KMS-11 (cell line): ENCODE data around the gene SH3PXD2B.

Source experiments
- H2AFZ ChIP-seq: fragments of 200-600 bp; sonication (generic); 2 replicates; pipeline ENCODE4 v1.6.1; 2016; ENCODE audit warnings: antibody characterized with exemption, mixed run types, low read depth
- H3K27ac ChIP-seq: fragments of 200-600 bp; sonication (generic); 2 replicates; pipeline ENCODE4 v1.6.1; 2016; ENCODE audit warnings: mild to moderate bottlenecking, mixed run types
- H3K27me3 ChIP-seq: fragments of 200-600 bp; sonication (generic); 2 replicates; pipeline ENCODE4 v1.6.1; 2017; ENCODE audit warnings: mild to moderate bottlenecking, low read depth, mixed run types, moderate library complexity; ENCODE audit not compliant: insufficient read depth
- H3K36me3 ChIP-seq: fragments of 200-600 bp; sonication (generic); 2 replicates; pipeline ENCODE4 v1.6.1; 2017; ENCODE audit warnings: mild to moderate bottlenecking, mixed run types; ENCODE audit not compliant: insufficient read depth
- H3K4me1 ChIP-seq: fragments of 200-600 bp; sonication (generic); 2 replicates; pipeline ENCODE4 v1.6.1; 2016; ENCODE audit warnings: mild to moderate bottlenecking, low read depth, mixed run types; ENCODE audit not compliant: poor library complexity, severe bottlenecking
- H3K4me2 ChIP-seq: fragments of 200-600 bp; sonication (generic); 2 replicates; pipeline ENCODE4 v1.7.0; 2016; ENCODE audit warnings: mild to moderate bottlenecking, mixed run types
- H3K4me3 ChIP-seq: fragments of 200-600 bp; sonication (generic); IDR thresholded peaks from 2 replicates; pipeline ENCODE4 v1.6.1; 2017; ENCODE audit warnings: low read depth, low read length, mixed read lengths; ENCODE audit not compliant: insufficient read depth
- H3K79me2 ChIP-seq: fragments of 200-600 bp; sonication (generic); 2 replicates; pipeline ENCODE4 v1.6.1; 2016; ENCODE audit warnings: low read depth, mixed run types; ENCODE audit not compliant: insufficient read depth
- H3K9ac ChIP-seq: fragments of 200-600 bp; sonication (generic); 2 replicates; pipeline ENCODE4 v1.6.1; 2016; ENCODE audit warnings: mild to moderate bottlenecking, mixed run types
- H4K20me1 ChIP-seq: fragments of 200-600 bp; sonication (generic); 2 replicates; pipeline ENCODE4 v1.6.1; 2016; ENCODE audit warnings: mild to moderate bottlenecking, mixed run types; ENCODE audit not compliant: insufficient read depth
- CTCF ChIP-seq: fragments of 200-600 bp; sonication (generic); conservative IDR thresholded peaks from 2 replicates; pipeline ENCODE4 v1.6.1; 2017; ENCODE audit warnings: low read depth, mild to moderate bottlenecking, antibody characterized with exemption, low read length, moderate library complexity, mixed read lengths

The SH3PXD2B gene

GRCh38 chr5:172421020-172421419 lies 33.3 kb downstream of the SH3PXD2B start:
- Histone ChIP-seq H3K27me3 (no peaks in the 10 kb centered on the region), H2AFZ (no peak overlapping the region), H3K36me3 (no peaks in the 10 kb centered on the region), H3K4me3 (no peak overlapping the region), H3K27ac (no peak overlapping the region), H3K9ac (no peak overlapping the region), H3K4me2 (no peak overlapping the region), H3K4me1 (no peaks in the 10 kb centered on the region), H4K20me1 (no peaks in the 10 kb centered on the region), H3K79me2 (no peaks in the 10 kb centered on the region)
- no peak for TF ChIP-seq CTCF

- Histone ChIP-seq H3K36me3 (no peaks in the 10 kb centered on the region), H2AFZ (no peak overlapping the region), H3K79me2 (no peaks in the 10 kb centered on the region), H3K27me3 (no peaks in the 10 kb centered on the region), H4K20me1 (no peaks in the 10 kb centered on the region), H3K27ac (no peak overlapping the region), H3K4me2 (no peak overlapping the region), H3K4me3 (no peak overlapping the region), H3K9ac (no peak overlapping the region), H3K4me1 (no peaks in the 10 kb centered on the region)
- TF ChIP-seq CTCF, result no peak
Observed at GRCh38 chr5:172420235-172420939, 33.9 kb downstream of the SH3PXD2B start.

GRCh38 chr5:172418862-172419814 lies 35.2 kb downstream of the SH3PXD2B start:
- H2AFZ ChIP-seq, result no peak overlapping the region
- H3K4me2 ChIP-seq, result no peak overlapping the region
- no peak for TF ChIP-seq CTCF
- no peaks in the 10 kb centered on the region for H3K4me1 ChIP-seq
- H3K27me3 ChIP-seq, result no peaks in the 10 kb centered on the region
- no peaks in the 10 kb centered on the region for H3K79me2 ChIP-seq
- no peak overlapping the region for H3K9ac ChIP-seq
- H4K20me1 ChIP-seq, result no peaks in the 10 kb centered on the region
- H3K4me3 ChIP-seq, result no peak overlapping the region
- H3K27ac ChIP-seq, result no peak overlapping the region
- H3K36me3 ChIP-seq, result no peaks in the 10 kb centered on the region

GRCh38 chr5:172417983-172418630 lies 36.2 kb downstream of the SH3PXD2B start:
- no peaks in the 10 kb centered on the region for H3K36me3 ChIP-seq

More at GRCh38 chr5:172417983-172418630, 36.2 kb downstream of the SH3PXD2B start:
- TF ChIP-seq CTCF, result no peak
- no peaks in the 10 kb centered on the region for H3K79me2 ChIP-seq
- no peak overlapping the region for H3K9ac ChIP-seq
- H3K27ac ChIP-seq, result no peak overlapping the region
- H3K27me3 ChIP-seq, result no peaks in the 10 kb centered on the region
- no peak overlapping the region for H3K4me3 ChIP-seq
- no peaks in the 10 kb centered on the region for H4K20me1 ChIP-seq
- no peaks in the 10 kb centered on the region for H3K4me1 ChIP-seq
- H3K4me2 ChIP-seq, result no peak overlapping the region
- H2AFZ ChIP-seq, result no peak overlapping the region
